Activated CD8-positive, alpha-beta memory T cell treated with anti-CD3 and anti-CD28 coated beads for 1 hour (primary cell): ENCODE measurements around the gene XRCC4.
"Not testable (repeated sequence)": the region's sequence is repeated elsewhere in the genome, so short reads cannot be mapped to it uniquely, and the experiment has no call there.

Experiments
- DNase-seq, 2 donors: peaks; one replicate each; pipeline ENCODE4 v3.0.0-alpha.2; 2020; ENCODE audit warnings: low read depth in 1 of 2; ENCODE audit errors: extremely low read depth in 1 of 2

Gene XRCC4

GRCh38 chr5:83107692-83108420 is 30.5 kb downstream of the XRCC4 start:
- no peak for DNase-seq

GRCh38 chr5:83109380-83109779 is 32.0 kb downstream of the XRCC4 start:
- DNase-seq: no peak

GRCh38 chr5:83115816-83116215 is 38.5 kb downstream of the XRCC4 start:
- no peak for DNase-seq

GRCh38 chr5:83118471-83118870 is 41.1 kb downstream of the XRCC4 start:
- DNase-seq: no peak

- no peak for DNase-seq
Observed at GRCh38 chr5:83118976-83119375, 41.6 kb downstream of the XRCC4 start.

- DNase-seq: no peak
Observed at GRCh38 chr5:83124593-83124992, 47.2 kb downstream of the XRCC4 start.

GRCh38 chr5:83125560-83125959 is 48.2 kb downstream of the XRCC4 start:
- no peak for DNase-seq

- no peak for DNase-seq
Observed at GRCh38 chr5:83126501-83126900, 49.2 kb downstream of the XRCC4 start.

- DNase-seq: no peak
Observed at GRCh38 chr5:83133797-83134196, 56.5 kb downstream of the XRCC4 start.

- no peak for DNase-seq
Observed at GRCh38 chr5:83142526-83142925, 65.2 kb downstream of the XRCC4 start.

GRCh38 chr5:83145241-83145640 is 67.9 kb downstream of the XRCC4 start:
- no peak for DNase-seq

- DNase-seq: no peak
Observed at GRCh38 chr5:83145882-83146331, 68.6 kb downstream of the XRCC4 start.

- DNase-seq: no peak
Observed at GRCh38 chr5:83146441-83146840, 69.1 kb downstream of the XRCC4 start.

- DNase-seq: no peak
Observed at GRCh38 chr5:83147593-83147992, 70.2 kb downstream of the XRCC4 start.

- DNase-seq: no peak
Observed at GRCh38 chr5:83148370-83148769, 71.0 kb downstream of the XRCC4 start.

GRCh38 chr5:83149671-83150070 is 72.3 kb downstream of the XRCC4 start:
- DNase-seq: no peak

GRCh38 chr5:83151821-83152220 is 74.5 kb downstream of the XRCC4 start:
- no peak for DNase-seq

- DNase-seq: not testable (repeated sequence)
Observed at GRCh38 chr5:83152996-83153395, 75.6 kb downstream of the XRCC4 start.

- no peak for DNase-seq
Observed at GRCh38 chr5:83156001-83156400, 78.7 kb downstream of the XRCC4 start.

GRCh38 chr5:83157163-83157562 is 79.8 kb downstream of the XRCC4 start:
- DNase-seq: no peak

- DNase-seq: no peak
Observed at GRCh38 chr5:83162601-83163000, 85.3 kb downstream of the XRCC4 start.

- no peak for DNase-seq
Observed at GRCh38 chr5:83167538-83167937, 90.2 kb downstream of the XRCC4 start.
